Activated naive CD8-positive, alpha-beta T cell (primary cell): Measurements from ENCODE around the gene SLC15A3.

ENCODE experiments used
- H3K27ac Mint-ChIP-seq: one replicate; pipeline ENCODE4 v1.8.0; 2021; ENCODE audit warnings: mixed read lengths
- H3K27me3 Mint-ChIP-seq: one replicate; pipeline ENCODE4 v1.8.0; 2021; ENCODE audit warnings: mixed read lengths
- H3K36me3 Mint-ChIP-seq: one replicate; pipeline ENCODE4 v1.8.0; 2021; ENCODE audit warnings: mixed read lengths
- H3K4me1 Mint-ChIP-seq: one replicate; pipeline ENCODE4 v1.8.0; 2021; ENCODE audit warnings: low read depth, mixed read lengths
- H3K4me3 Mint-ChIP-seq: one replicate; pipeline ENCODE4 v1.8.0; 2021; ENCODE audit warnings: mild to moderate bottlenecking, mixed read lengths
- H3K9me3 Mint-ChIP-seq: one replicate; pipeline ENCODE4 v1.8.0; 2021; ENCODE audit warnings: low read depth, mixed read lengths

Gene SLC15A3

GRCh38 chr11:60951904-60952741 lies at the start of gene SLC15A3:
SLC15A3 (minus strand) TSS chr11:60952176; CDS start chr11:60951551, 625 bp downstream.
- Mint-ChIP-seq H3K27me3 (no peaks in the 10 kb centered on the region), H3K36me3 (no peaks in the 10 kb centered on the region), H3K27ac (peak within 1 kb of the TSS; percentile 92), H3K4me3 (peak within 1 kb of the TSS; percentile 88), H3K4me1 (peaks cover 32% of the 10 kb centered on the region), H3K9me3 (no peaks in the 10 kb centered on the region)

- H3K9me3 Mint-ChIP-seq, result no peaks in the 10 kb centered on the region
- no peak overlapping the region for H3K4me3 Mint-ChIP-seq
- no peaks in the 10 kb centered on the region for H3K27me3 Mint-ChIP-seq
- H3K36me3 Mint-ChIP-seq, result peaks cover 5% of the 10 kb centered on the region
- peak overlapping the region; percentile 83 for H3K27ac Mint-ChIP-seq
- H3K4me1 Mint-ChIP-seq, result peaks cover 71% of the 10 kb centered on the region
These were observed 48.5 kb upstream of the SLC15A3 start for GRCh38 chr11:61000426-61000825.

DNA sequence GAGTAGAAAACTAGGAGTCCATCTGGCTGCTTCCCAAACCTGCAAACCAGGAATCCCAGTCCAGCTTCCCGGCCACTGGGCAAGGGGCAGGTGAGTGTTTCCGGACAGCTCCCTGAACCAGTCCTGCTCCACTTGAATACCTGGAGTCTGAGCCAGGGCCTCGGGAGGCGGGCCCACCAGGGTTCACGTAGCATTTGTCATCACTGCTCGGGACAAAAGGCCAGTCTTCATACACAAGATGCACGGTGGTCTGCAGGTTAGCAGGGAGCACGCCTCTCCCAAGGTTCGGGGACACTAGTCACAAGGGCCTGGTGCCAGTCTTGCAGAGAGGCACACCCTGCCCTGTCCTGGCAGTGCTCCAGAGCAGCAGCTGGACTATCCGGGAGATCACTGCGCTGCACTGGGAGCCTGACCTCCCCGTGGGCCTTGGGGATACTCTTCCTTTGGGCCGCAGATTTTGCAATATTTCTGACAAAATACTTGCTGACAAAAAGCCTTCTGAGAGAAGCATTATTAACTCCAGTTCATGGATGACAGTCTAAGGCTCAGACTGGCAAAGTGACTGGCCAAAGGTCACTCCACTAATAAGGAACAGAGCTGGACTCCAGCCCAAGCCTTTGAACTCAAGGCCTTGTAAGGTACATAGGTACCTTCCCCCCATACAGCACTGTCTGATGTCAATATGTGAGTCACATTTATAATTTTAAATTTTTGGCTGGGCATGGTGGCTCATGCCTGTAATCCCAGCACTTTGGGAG lies 44.6 kb upstream of the SLC15A3 start:
- Mint-ChIP-seq H3K4me3 (no peak overlapping the region), H3K9me3 (no peaks in the 10 kb centered on the region), H3K27ac (peak overlapping the region; percentile 50), H3K4me1 (peaks cover 67% of the 10 kb centered on the region), H3K36me3 (peaks cover 12% of the 10 kb centered on the region), H3K27me3 (no peaks in the 10 kb centered on the region)

GRCh38 chr11:60995798-60996197 lies 43.8 kb upstream of the SLC15A3 start:
- peaks cover 16% of the 10 kb centered on the region for H3K36me3 Mint-ChIP-seq
- H3K4me3 Mint-ChIP-seq, result no peak overlapping the region
- H3K27me3 Mint-ChIP-seq, result no peaks in the 10 kb centered on the region
- H3K9me3 Mint-ChIP-seq, result no peaks in the 10 kb centered on the region
- H3K4me1 Mint-ChIP-seq, result peaks cover 71% of the 10 kb centered on the region
- peak overlapping the region; percentile 97 for H3K27ac Mint-ChIP-seq

DNA sequence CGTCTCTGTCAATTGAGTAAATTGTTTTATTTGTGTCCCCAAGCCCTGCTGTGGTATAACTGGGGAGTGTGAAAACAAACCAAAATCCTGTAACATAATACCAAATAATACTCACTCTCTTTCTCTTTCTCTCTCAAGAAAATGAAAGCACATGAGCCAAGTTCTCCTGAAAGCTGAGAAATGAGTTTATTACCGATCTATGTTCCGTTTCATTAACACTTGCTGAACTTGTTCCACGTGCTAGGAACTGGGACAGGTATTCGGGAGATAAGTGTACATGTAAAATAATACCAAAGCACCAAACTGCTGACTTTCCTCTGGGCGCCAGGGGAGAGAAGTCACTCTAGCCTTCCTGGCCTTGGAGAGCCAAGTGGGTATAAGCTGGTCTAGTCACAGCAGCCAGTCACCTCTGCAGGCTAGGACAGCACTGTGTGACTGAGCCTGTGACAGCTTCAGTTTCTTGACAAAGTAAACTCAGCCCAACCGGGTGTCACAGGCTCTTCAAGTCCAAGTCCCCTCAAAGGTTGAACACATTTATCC lies 42.6 kb upstream of the SLC15A3 start:
- Mint-ChIP-seq H3K4me1 (peaks cover 73% of the 10 kb centered on the region), H3K4me3 (peak overlapping the region; percentile 79), H3K36me3 (peaks cover 18% of the 10 kb centered on the region), H3K27ac (peak overlapping the region; percentile 97), H3K9me3 (no peaks in the 10 kb centered on the region), H3K27me3 (no peaks in the 10 kb centered on the region)

- Mint-ChIP-seq H3K4me3 (peak overlapping the region; percentile 79), H3K27ac (peak overlapping the region; percentile 97), H3K36me3 (peaks cover 18% of the 10 kb centered on the region), H3K9me3 (no peaks in the 10 kb centered on the region), H3K4me1 (peaks cover 79% of the 10 kb centered on the region), H3K27me3 (no peaks in the 10 kb centered on the region)
These were observed 41.6 kb upstream of the SLC15A3 start for GRCh38 chr11:60993615-60994014.

- Mint-ChIP-seq H3K4me3 (peak overlapping the region; percentile 79), H3K27ac (peak overlapping the region; percentile 97), H3K9me3 (no peaks in the 10 kb centered on the region), H3K36me3 (peaks cover 20% of the 10 kb centered on the region), H3K27me3 (no peaks in the 10 kb centered on the region), H3K4me1 (peaks cover 79% of the 10 kb centered on the region)
These were observed 41.0 kb upstream of the SLC15A3 start for GRCh38 chr11:60992842-60993409.

GRCh38 chr11:60991457-60991856 lies 39.5 kb upstream of the SLC15A3 start:
- Mint-ChIP-seq H3K36me3 (peaks cover 25% of the 10 kb centered on the region), H3K4me3 (peak overlapping the region; percentile 44), H3K27ac (peak overlapping the region; percentile 86), H3K9me3 (no peaks in the 10 kb centered on the region), H3K4me1 (peaks cover 85% of the 10 kb centered on the region), H3K27me3 (no peaks in the 10 kb centered on the region)

DNA sequence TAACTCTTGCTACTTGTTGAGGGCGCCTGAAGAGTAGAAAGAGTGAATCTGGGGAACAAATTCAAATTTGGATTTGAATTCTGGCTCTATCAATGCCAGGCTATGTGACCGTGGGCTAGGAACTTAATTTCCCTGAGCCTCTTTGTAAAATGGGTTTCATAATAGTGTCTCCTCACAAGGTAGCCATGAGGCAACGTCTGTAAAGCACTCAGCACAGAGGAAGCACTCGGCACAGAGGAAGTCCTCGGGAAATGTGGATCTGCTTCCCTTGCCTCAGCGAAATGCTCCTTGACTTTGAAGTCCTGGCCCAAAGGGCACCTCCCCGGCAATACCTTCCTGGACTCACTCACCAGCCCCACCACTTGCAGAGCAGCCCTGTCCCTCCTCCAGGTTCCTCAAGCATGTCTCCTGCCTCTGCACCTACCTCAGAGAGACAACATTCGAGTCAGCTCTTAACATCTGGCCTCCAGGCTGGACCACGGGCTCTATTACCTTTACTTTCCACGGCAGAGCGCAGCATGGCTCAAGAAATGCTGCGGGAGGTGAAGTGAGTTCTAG lies 37.2 kb upstream of the SLC15A3 start:
- Mint-ChIP-seq H3K27ac (peak overlapping the region; percentile 98), H3K4me1 (peaks cover 89% of the 10 kb centered on the region), H3K4me3 (peak overlapping the region; percentile 85)

GRCh38 chr11:60988658-60989057 lies 36.7 kb upstream of the SLC15A3 start:
- H3K4me1 Mint-ChIP-seq, result peaks cover 90% of the 10 kb centered on the region
- peak overlapping the region; percentile 85 for H3K4me3 Mint-ChIP-seq
- peaks cover 25% of the 10 kb centered on the region for H3K36me3 Mint-ChIP-seq
- no peaks in the 10 kb centered on the region for H3K9me3 Mint-ChIP-seq
- H3K27ac Mint-ChIP-seq, result peak overlapping the region; percentile 98
- H3K27me3 Mint-ChIP-seq, result no peaks in the 10 kb centered on the region

More for the DNA sequence above, 37.2 kb upstream of the SLC15A3 start:
- Mint-ChIP-seq H3K9me3 (no peaks in the 10 kb centered on the region), H3K36me3 (peaks cover 25% of the 10 kb centered on the region), H3K27me3 (no peaks in the 10 kb centered on the region)

- no peaks in the 10 kb centered on the region for H3K9me3 Mint-ChIP-seq
- H3K36me3 Mint-ChIP-seq, result peaks cover 23% of the 10 kb centered on the region
- peak overlapping the region; percentile 98 for H3K27ac Mint-ChIP-seq
- H3K4me3 Mint-ChIP-seq, result peak overlapping the region; percentile 85
- H3K4me1 Mint-ChIP-seq, result peaks cover 90% of the 10 kb centered on the region
- H3K27me3 Mint-ChIP-seq, result no peaks in the 10 kb centered on the region
These were observed 35.8 kb upstream of the SLC15A3 start for GRCh38 chr11:60987577-60988277.

GRCh38 chr11:60985991-60986915 lies 34.3 kb upstream of the SLC15A3 start:
- no peaks in the 10 kb centered on the region for H3K27me3 Mint-ChIP-seq
- H3K4me3 Mint-ChIP-seq, result peak overlapping the region; percentile 85
- H3K9me3 Mint-ChIP-seq, result no peaks in the 10 kb centered on the region
- peaks cover 96% of the 10 kb centered on the region for H3K4me1 Mint-ChIP-seq
- peak overlapping the region; percentile 98 for H3K27ac Mint-ChIP-seq
- H3K36me3 Mint-ChIP-seq, result peaks cover 20% of the 10 kb centered on the region

DNA sequence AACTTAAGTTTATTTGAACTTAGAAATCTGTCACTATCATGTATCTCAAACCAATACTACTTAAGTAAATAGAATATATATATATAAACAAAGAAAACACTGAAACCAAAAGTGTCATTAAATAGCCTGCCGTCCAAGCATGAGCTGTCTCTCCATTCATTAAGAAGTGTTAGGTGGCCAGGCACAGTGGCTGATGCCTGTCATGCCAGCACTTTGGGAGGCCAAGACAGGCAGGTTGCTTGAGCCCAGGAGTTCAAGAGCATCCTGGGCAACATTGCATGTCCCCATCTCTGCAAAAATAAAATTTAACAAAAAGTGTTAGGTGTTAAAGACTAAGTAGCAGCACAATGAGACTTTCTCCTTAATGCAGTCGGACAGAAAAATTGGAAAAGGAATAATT lies 33.5 kb upstream of the SLC15A3 start:
- H3K4me3 Mint-ChIP-seq, result peak overlapping the region; percentile 85
- no peaks in the 10 kb centered on the region for H3K9me3 Mint-ChIP-seq
- H3K27me3 Mint-ChIP-seq, result no peaks in the 10 kb centered on the region
- H3K27ac Mint-ChIP-seq, result peak overlapping the region; percentile 98
- H3K36me3 Mint-ChIP-seq, result peaks cover 22% of the 10 kb centered on the region
- peaks cover 95% of the 10 kb centered on the region for H3K4me1 Mint-ChIP-seq
